HFF-Myc (cell line): Measurements from ENCODE around the gene MYH10.

Experiments used
- DNase-seq: peaks from one replicate; pipeline ENCODE4 v3.0.0-alpha.2; 2011; ENCODE audit warnings: low read depth; ENCODE audit errors: extremely low read depth
- H3K4me3 ChIP-seq: replicated peaks from 2 replicates; pipeline ENCODE4 v1.5.1; 2011; ENCODE audit warnings: low read depth, mild to moderate bottlenecking, control low read depth, low read length
- TF ChIP-seq, protein P1 (sequence below): IDR thresholded peaks from 2 replicates; pipeline ENCODE4 v1.5.1; 2012; ENCODE audit warnings: mild to moderate bottlenecking, low read depth, low read length, control low read depth; ENCODE audit errors: missing control alignments

The MYH10 gene

GRCh38 chr17:8599351-8600011 is 31.0 kb downstream of the MYH10 start:
- H3K4me3 ChIP-seq: no peak overlapping the region
- DNase-seq: no peak
- TF ChIP-seq, protein P1, sequence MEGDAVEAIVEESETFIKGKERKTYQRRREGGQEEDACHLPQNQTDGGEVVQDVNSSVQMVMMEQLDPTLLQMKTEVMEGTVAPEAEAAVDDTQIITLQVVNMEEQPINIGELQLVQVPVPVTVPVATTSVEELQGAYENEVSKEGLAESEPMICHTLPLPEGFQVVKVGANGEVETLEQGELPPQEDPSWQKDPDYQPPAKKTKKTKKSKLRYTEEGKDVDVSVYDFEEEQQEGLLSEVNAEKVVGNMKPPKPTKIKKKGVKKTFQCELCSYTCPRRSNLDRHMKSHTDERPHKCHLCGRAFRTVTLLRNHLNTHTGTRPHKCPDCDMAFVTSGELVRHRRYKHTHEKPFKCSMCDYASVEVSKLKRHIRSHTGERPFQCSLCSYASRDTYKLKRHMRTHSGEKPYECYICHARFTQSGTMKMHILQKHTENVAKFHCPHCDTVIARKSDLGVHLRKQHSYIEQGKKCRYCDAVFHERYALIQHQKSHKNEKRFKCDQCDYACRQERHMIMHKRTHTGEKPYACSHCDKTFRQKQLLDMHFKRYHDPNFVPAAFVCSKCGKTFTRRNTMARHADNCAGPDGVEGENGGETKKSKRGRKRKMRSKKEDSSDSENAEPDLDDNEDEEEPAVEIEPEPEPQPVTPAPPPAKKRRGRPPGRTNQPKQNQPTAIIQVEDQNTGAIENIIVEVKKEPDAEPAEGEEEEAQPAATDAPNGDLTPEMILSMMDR: no peak

GRCh38 chr17:8598913-8599312 is 31.6 kb downstream of the MYH10 start:
- DNase-seq: no peak
- TF ChIP-seq, protein P1: no peak
- H3K4me3 ChIP-seq: no peak overlapping the region

- H3K4me3 ChIP-seq: no peak overlapping the region
- TF ChIP-seq, protein P1: no peak
- DNase-seq: no peak
These were observed 36.7 kb downstream of the MYH10 start for GRCh38 chr17:8593830-8594229.

GRCh38 chr17:8593276-8593675 is 37.2 kb downstream of the MYH10 start:
- no peak for DNase-seq
- H3K4me3 ChIP-seq: no peak overlapping the region
- TF ChIP-seq, protein P1: no peak

- TF ChIP-seq, protein P1: no peak
- no peak overlapping the region for H3K4me3 ChIP-seq
- DNase-seq: no peak
These were observed 41.5 kb downstream of the MYH10 start for GRCh38 chr17:8588877-8589554.

DNA sequence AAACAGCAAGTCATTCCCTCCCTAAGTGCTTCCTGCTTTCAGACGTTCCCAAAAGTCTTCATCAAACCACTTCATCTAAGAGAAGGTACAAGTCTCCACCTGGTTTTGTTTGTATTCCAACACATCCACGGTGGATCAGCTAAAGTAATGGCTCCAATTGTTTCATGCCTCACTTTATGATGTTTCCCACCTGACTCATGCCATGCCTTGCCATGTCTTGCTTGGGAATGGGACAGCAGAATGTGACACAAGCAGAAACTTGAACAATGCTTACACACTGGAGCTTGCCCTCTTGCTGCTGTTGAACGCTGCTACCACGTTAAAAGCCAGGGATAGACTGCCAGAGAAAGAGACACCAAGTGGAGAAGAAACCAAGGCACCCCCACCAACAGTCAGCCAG is 43.8 kb downstream of the MYH10 start:
- DNase-seq: no peak
- no peak overlapping the region for H3K4me3 ChIP-seq
- TF ChIP-seq, protein P1: no peak
